Measurements from ENCODE around the gene UPP2. TPM values are rescaled to one million over a fixed set of nuclear protein-coding genes. Genes with fewer than 3 reads are reported as not detected.

UPP2 gene
- polyA plus RNA-seq, 2 of the 4 experiments (the other 2 are of a cell fraction) = not detected

DNA sequence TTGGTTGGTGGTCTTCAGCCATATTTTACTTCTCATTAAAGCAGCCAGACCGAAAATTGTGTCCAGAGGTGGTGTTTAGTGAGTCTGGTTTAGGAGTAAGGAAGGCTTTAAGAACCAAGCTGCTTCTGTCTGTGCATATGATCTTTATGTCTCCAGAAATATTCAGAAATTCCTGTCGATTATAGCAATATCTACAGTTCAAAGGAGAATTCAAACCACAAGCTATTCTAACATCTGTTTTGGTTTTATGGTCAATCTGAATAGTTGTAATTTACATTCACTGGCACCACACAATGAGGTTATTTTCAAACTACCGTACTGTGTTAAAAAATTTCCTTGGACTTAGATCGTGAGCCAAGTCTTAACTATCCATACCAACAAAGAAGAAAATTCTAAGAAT, 11.3 kb downstream of the UPP2 start (continued):
- no peak for TF ChIP-seq RCOR1 (IDR thresholded peaks at IDR 0.05; ENCODE audit: low read depth, low read length)
- TF ChIP-seq, protein P1, sequence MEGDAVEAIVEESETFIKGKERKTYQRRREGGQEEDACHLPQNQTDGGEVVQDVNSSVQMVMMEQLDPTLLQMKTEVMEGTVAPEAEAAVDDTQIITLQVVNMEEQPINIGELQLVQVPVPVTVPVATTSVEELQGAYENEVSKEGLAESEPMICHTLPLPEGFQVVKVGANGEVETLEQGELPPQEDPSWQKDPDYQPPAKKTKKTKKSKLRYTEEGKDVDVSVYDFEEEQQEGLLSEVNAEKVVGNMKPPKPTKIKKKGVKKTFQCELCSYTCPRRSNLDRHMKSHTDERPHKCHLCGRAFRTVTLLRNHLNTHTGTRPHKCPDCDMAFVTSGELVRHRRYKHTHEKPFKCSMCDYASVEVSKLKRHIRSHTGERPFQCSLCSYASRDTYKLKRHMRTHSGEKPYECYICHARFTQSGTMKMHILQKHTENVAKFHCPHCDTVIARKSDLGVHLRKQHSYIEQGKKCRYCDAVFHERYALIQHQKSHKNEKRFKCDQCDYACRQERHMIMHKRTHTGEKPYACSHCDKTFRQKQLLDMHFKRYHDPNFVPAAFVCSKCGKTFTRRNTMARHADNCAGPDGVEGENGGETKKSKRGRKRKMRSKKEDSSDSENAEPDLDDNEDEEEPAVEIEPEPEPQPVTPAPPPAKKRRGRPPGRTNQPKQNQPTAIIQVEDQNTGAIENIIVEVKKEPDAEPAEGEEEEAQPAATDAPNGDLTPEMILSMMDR (IDR thresholded peaks at IDR 0.05) = no peak

DNA sequence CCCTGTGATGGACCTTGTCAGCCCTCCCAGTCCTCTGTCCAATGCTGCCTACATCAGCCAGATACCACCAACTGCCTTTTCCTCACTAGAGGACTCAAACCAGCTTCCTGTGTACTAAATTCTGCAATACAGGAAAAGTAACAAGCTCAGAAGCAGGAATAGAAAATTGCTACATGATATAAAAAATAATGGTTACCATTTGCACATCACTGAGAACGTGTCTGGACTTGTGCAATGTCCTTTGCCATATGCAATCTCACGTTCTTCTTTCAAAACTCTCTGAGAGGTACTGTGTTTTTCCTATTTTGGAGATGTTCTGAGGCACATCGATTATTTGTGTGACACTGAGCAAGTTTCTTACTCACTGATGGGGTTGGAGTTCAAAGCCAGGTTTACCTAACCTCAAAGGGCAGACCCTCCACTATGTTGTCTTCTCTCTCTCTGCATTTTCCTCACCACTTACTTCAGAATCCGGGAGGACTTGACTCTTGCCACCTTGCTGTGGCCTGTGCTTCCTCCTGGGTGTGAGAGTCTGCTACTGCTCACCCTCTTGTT, 12.1 kb downstream of the UPP2 start:
- ATAC-seq (no peak), DNase-seq (ENCODE audit: low read depth in 1 of 2, low spot score in 1 of 2) (no peak), FAIRE-seq (no peak)
- Histone ChIP-seq H3K4me3 (no peak overlapping the region), H3K4me2 (no peak overlapping the region), H3K27ac (no peak overlapping the region), H3K4me1 (no peaks in the 10 kb centered on the region), H3K9me3 (no peaks in the 10 kb centered on the region)
- POLR2A ChIA-PET = no interaction called here
- 43% methylated on average over 4 of the region's 4 CpGs for WGBS (ENCODE audit: missing lambda C conversion rate)
- TF ChIP-seq CHD2 (IDR thresholded peaks at IDR 0.05; ENCODE audit: low read length, partially characterized antibody) (no peak), SMC3 (IDR thresholded peaks at IDR 0.05) (no peak), GATA3 (IDR thresholded peaks at IDR 0.05; ENCODE audit: borderline replicate concordance) (no peak), JUN (IDR thresholded peaks at IDR 0.05) (no peak), EHMT2 (IDR thresholded peaks at IDR 0.05; ENCODE audit: low read depth) (no peak), EP300 (IDR thresholded peaks at IDR 0.05) (no peak)
- CTCF ChIA-PET = no interaction called here

DNA sequence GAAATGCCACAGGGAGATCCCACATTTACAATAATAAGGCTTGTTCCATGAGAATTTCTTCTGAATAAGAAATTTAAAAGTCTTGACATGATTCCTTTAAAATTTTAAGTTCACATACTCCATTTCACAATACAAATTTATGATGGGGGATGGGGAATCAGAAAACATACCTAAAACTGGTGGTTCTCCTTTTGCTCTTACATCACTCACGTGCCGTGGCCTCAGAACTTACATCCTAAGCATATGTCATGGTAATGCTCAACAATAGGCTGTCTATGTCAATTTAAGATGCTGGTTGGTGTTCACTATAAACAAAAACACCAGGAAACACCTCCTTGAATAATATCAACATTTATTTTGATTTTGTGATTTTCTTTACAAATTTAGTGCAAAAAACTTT, 12.8 kb downstream of the UPP2 start:
- ChIA-PET CTCF (no interaction called here), POLR2A (no interaction called here)
- H3K4me2 ChIP-seq = no peak overlapping the region
- TF ChIP-seq, protein P2, sequence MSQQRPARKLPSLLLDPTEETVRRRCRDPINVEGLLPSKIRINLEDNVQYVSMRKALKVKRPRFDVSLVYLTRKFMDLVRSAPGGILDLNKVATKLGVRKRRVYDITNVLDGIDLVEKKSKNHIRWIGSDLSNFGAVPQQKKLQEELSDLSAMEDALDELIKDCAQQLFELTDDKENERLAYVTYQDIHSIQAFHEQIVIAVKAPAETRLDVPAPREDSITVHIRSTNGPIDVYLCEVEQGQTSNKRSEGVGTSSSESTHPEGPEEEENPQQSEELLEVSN (IDR thresholded peaks at IDR 0.05; ENCODE audit: borderline replicate concordance, low read depth) = no peak
- TF ChIP-seq ESRRA (IDR thresholded peaks at IDR 0.05; ENCODE audit: borderline replicate concordance, low read length) (no peak), NPAS2 (CRISPR knock-in tag; IDR thresholded peaks at IDR 0.05; ENCODE audit: borderline replicate concordance) (no peak), PHF8 (IDR thresholded peaks at IDR 0.05; ENCODE audit: borderline replicate concordance, low read depth) (no peak), ZNF302 (CRISPR knock-in tag; IDR thresholded peaks at IDR 0.05) (no peak), HOXB13 (CRISPR knock-in tag; IDR thresholded peaks at IDR 0.05; ENCODE audit: low read depth) (no peak), RARB (CRISPR knock-in tag; IDR thresholded peaks at IDR 0.05) (no peak), ZC3H11A (IDR thresholded peaks at IDR 0.05) (no peak), FOSB (CRISPR knock-in tag; IDR thresholded peaks at IDR 0.05) (no peak), RNF2 (IDR thresholded peaks at IDR 0.05; ENCODE audit: borderline replicate concordance, low read depth) (no peak), KDM1A (IDR thresholded peaks at IDR 0.05; ENCODE audit: low read depth) (no peak)
- TF ChIP-seq, protein P3, sequence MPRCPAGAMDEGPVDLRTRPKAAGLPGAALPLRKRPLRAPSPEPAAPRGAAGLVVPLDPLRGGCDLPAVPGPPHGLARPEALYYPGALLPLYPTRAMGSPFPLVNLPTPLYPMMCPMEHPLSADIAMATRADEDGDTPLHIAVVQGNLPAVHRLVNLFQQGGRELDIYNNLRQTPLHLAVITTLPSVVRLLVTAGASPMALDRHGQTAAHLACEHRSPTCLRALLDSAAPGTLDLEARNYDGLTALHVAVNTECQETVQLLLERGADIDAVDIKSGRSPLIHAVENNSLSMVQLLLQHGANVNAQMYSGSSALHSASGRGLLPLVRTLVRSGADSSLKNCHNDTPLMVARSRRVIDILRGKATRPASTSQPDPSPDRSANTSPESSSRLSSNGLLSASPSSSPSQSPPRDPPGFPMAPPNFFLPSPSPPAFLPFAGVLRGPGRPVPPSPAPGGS (IDR thresholded peaks at IDR 0.05) = no peak
- whole genome bisulfite sequencing (ENCODE audit: missing lambda C conversion rate) = 78% methylated on average over 2 of the region's 2 CpGs
- no peak overlapping the region for H3K4me3 ChIP-seq
- H3K27ac ChIP-seq = no peak overlapping the region
- ATAC-seq (no peak), DNase-seq (ENCODE audit: low read depth in 1 of 2, low spot score in 1 of 2) (no peak), FAIRE-seq (no peak)
- no peaks in the 10 kb centered on the region for H3K9me3 ChIP-seq
- H3K4me1 ChIP-seq = no peaks in the 10 kb centered on the region

All from A549 (cell line).